Cardiac muscle cell (in vitro differentiated cells and primary cell): Measurements from ENCODE around the gene PGGT1B. TPM values are rescaled to one million over a fixed set of nuclear protein-coding genes. Genes with fewer than 3 reads are reported as not detected.

Experiments
- DNase-seq, 2 donors: peaks; one replicate each; pipeline versions ENCODE4 v3.0.0 to v3.0.0-alpha.2; 2010 to 2017; ENCODE audit warnings: low read depth in 1 of 2, low spot score in 1 of 2
- H3K27ac ChIP-seq: fragments of 200-600 bp; sonication (generic); 2 replicates; pipeline ENCODE4 v1.5.1; 2016
- H3K27me3 ChIP-seq: fragments of 200-600 bp; sonication (generic); 2 replicates; pipeline ENCODE4 v1.6.0; 2016; ENCODE audit warnings: control low read depth
- H3K36me3 ChIP-seq: fragments of 200-600 bp; sonication (generic); 2 replicates; pipeline ENCODE4 v1.5.1; 2016; ENCODE audit warnings: control low read depth
- H3K4me1 ChIP-seq: fragments of 200-600 bp; sonication (generic); 2 replicates; pipeline ENCODE4 v1.8.1; 2017; ENCODE audit warnings: low read depth, mild to moderate bottlenecking, mixed run types
- H3K4me3 ChIP-seq: fragments of 200-600 bp; sonication (generic); 2 replicates; pipeline ENCODE4 v1.5.1; 2016; ENCODE audit warnings: mild to moderate bottlenecking
- H3K9me3 ChIP-seq: fragments of 200-600 bp; sonication (generic); 2 replicates; pipeline ENCODE4 v1.5.1; 2017; ENCODE audit warnings: low read depth, mild to moderate bottlenecking, control low read depth
- polyA plus RNA-seq: library from polyadenylated mRNA; unstranded; fragments of >200 nt; fragmentation: Nextera tagmentation; extraction: Ambion mirVana; gene quantifications from 2 replicates; pipeline ENCODE4 v1.2.1, GENCODE V29; 2016
- total RNA-seq: library from RNA; depleted of rRNA; stranded (reverse); fragments of >200 nt; gene quantifications from 2 replicates; pipeline ENCODE4 v1.2.3, GENCODE V29; 2016
- TF ChIP-seq, protein P1 (sequence below): IDR thresholded peaks from 2 replicates; pipeline ENCODE4 v1.5.1; 2012; ENCODE audit warnings: low read depth, mild to moderate bottlenecking, low read length

Gene PGGT1B
- total and polyA plus RNA-seq, 2 experiments from 2014 or later = 6.9 to 12.8 TPM

DNA sequence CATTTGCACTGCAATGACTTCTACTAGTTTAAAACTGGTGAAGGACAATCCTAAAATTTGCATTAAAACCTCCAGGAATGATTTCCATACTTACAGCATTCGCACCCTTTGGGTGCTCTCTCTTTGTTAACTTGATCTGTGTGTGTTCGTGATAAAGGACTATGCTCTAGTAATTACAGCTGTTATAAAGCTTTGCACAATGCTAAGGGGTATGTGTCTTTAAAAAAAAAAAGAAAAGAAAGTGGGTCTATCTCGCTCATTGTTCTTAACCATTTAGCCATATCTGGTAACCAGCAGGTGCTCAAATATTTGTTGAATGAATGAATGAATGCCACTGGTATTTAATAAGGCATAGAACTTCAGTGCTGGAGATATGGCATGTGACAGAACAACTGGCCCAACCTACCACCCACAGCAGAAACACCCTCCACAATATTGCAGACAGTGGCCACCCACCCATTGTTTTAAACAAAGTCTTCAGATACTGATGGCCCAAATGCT lies 101.7 kb downstream of the PGGT1B start:
- no peak for DNase-seq
- Histone ChIP-seq H3K27me3 (no peaks in the 10 kb centered on the region), H3K9me3 (no peaks in the 10 kb centered on the region), H3K36me3 (no peaks in the 10 kb centered on the region), H3K4me1 (no peaks in the 10 kb centered on the region), H3K27ac (no peak overlapping the region), H3K4me3 (no peak overlapping the region)
- TF ChIP-seq, protein P1, sequence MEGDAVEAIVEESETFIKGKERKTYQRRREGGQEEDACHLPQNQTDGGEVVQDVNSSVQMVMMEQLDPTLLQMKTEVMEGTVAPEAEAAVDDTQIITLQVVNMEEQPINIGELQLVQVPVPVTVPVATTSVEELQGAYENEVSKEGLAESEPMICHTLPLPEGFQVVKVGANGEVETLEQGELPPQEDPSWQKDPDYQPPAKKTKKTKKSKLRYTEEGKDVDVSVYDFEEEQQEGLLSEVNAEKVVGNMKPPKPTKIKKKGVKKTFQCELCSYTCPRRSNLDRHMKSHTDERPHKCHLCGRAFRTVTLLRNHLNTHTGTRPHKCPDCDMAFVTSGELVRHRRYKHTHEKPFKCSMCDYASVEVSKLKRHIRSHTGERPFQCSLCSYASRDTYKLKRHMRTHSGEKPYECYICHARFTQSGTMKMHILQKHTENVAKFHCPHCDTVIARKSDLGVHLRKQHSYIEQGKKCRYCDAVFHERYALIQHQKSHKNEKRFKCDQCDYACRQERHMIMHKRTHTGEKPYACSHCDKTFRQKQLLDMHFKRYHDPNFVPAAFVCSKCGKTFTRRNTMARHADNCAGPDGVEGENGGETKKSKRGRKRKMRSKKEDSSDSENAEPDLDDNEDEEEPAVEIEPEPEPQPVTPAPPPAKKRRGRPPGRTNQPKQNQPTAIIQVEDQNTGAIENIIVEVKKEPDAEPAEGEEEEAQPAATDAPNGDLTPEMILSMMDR = no peak

Other genes starting within 250 kb of the PGGT1B start
- gene TRIM36, start 93.0 kb downstream of the PGGT1B start, total RNA-seq = 2.6 and 8.0 TPM in 2 replicates
- 1.4 and 4.6 TPM in 2 replicates for gene TRIM36, start 93.0 kb downstream of the PGGT1B start, polyA plus RNA-seq
- 6.1 and 8.1 TPM in 2 replicates for gene CCDC112, start 33.8 kb upstream of the PGGT1B start, total RNA-seq
- 10.9 and 11.5 TPM in 2 replicates for gene CCDC112, start 33.8 kb upstream of the PGGT1B start, polyA plus RNA-seq